ENCODE results near the gene EHD1.

DNA sequence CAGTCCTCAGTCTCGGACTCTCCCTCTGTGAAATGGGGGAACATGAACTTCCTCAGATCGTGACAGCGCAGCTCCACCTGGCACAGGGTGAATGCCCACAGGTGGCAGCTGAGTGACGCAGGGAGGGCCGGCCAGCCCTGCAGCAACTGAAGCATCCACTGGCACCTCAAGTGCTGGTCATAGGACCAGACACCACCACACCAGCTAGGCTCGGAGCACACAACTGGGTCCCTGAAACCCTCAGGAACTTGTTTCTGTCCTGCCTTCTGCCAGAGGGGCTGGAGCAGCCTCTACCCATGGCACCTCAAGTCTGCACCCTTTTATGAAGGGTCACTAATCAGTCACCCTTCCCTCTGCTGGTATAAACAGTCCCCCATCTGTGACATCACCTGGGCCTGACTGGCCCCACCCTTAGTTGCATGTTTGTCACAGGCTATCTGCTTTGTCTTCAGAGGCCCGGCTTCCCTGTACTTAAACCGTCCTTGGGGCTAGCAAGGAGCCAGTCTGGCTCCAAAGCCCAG, 26.5 kb downstream of the EHD1 start:
- TF ChIP-seq EZH2 (IDR thresholded peaks at IDR 0.05; ENCODE audit: insufficient read depth, poor library complexity, severe bottlenecking) = no peak
- TF ChIP-seq EZH2phosphoT487 (IDR thresholded peaks at IDR 0.05; ENCODE audit: insufficient read depth, low read depth) = no peak

Measured in GM23248 (cell line).